ENCODE measurements around the gene ELL2. TPM values are rescaled to one million over a fixed set of nuclear protein-coding genes. Genes with fewer than 3 reads are reported as not detected.

ELL2 gene
- total and polyA plus RNA-seq, 2 of the 13 experiments (the other 11 are each of a cell fraction or from before 2014, with no cell fraction given) = 78.9 to 97.1 TPM

DNA sequence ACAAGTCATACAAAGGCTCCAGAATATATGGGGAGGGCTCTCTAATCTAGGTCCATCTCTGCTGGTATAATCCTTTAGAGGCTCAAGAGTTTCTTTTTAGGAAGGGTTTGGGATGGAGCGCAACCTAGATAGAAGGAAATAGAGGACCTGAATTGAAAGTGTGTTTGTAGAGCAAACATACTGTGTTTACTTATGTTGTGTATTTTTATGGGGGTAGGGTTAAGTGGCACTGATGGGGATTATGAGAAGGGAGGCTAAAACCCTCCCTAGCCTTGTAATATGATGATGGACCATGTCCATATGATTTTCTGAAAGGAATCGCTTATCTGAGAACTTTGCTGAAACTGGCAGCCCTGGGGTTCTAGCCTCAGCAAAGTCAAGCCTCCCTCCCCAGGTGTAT, 4.4 kb upstream of the ELL2 start (continued):
- TF ChIP-seq, protein P1, sequence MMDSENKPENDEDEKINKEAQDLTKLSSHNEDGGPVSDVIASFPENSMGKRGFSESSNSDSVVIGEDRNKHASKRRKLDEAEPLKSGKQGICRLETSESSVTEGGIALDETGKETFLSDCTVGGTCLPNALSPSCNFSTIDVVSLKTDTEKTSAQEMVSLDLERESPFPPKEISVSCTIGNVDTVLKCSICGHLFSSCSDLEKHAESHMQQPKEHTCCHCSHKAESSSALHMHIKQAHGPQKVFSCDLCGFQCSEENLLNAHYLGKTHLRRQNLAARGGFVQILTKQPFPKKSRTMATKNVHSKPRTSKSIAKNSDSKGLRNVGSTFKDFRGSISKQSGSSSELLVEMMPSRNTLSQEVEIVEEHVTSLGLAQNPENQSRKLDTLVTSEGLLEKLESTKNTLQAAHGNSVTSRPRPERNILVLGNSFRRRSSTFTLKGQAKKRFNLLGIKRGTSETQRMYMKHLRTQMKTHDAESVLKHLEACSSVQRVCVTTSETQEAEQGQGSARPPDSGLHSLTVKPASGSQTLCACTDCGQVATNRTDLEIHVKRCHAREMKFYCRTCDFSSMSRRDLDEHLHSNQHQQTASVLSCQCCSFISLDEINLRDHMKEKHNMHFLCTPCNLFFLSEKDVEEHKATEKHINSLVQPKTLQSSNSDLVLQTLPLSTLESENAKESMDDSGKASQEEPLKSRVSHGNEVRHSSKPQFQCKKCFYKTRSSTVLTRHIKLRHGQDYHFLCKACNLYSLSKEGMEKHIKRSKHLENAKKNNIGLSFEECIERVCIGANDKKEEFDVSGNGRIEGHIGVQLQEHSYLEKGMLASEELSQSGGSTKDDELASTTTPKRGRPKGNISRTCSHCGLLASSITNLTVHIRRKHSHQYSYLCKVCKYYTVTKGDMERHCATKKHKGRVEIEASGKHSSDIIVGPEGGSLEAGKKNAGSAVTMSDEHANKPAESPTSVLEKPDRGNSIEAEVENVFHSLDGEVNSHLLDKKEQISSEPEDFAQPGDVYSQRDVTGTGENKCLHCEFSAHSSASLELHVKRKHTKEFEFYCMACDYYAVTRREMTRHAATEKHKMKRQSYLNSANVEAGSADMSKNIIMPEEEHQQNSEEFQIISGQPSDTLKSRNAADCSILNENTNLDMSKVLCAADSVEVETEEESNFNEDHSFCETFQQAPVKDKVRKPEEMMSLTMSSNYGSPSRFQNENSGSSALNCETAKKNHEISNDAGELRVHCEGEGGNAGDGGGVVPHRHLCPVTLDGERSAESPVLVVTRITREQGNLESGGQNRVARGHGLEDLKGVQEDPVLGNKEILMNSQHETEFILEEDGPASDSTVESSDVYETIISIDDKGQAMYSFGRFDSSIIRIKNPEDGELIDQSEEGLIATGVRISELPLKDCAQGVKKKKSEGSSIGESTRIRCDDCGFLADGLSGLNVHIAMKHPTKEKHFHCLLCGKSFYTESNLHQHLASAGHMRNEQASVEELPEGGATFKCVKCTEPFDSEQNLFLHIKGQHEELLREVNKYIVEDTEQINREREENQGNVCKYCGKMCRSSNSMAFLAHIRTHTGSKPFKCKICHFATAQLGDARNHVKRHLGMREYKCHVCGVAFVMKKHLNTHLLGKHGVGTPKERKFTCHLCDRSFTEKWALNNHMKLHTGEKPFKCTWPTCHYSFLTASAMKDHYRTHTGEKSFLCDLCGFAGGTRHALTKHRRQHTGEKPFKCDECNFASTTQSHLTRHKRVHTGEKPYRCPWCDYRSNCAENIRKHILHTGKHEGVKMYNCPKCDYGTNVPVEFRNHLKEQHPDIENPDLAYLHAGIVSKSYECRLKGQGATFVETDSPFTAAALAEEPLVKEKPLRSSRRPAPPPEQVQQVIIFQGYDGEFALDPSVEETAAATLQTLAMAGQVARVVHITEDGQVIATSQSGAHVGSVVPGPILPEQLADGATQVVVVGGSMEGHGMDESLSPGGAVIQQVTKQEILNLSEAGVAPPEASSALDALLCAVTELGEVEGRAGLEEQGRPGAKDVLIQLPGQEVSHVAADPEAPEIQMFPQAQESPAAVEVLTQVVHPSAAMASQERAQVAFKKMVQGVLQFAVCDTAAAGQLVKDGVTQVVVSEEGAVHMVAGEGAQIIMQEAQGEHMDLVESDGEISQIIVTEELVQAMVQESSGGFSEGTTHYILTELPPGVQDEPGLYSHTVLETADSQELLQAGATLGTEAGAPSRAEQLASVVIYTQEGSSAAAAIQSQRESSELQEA (CRISPR knock-in tag; IDR thresholded peaks at IDR 0.05; ENCODE audit: not compliant biosample characterization) = no peak
- TF ChIP-seq, protein P2, sequence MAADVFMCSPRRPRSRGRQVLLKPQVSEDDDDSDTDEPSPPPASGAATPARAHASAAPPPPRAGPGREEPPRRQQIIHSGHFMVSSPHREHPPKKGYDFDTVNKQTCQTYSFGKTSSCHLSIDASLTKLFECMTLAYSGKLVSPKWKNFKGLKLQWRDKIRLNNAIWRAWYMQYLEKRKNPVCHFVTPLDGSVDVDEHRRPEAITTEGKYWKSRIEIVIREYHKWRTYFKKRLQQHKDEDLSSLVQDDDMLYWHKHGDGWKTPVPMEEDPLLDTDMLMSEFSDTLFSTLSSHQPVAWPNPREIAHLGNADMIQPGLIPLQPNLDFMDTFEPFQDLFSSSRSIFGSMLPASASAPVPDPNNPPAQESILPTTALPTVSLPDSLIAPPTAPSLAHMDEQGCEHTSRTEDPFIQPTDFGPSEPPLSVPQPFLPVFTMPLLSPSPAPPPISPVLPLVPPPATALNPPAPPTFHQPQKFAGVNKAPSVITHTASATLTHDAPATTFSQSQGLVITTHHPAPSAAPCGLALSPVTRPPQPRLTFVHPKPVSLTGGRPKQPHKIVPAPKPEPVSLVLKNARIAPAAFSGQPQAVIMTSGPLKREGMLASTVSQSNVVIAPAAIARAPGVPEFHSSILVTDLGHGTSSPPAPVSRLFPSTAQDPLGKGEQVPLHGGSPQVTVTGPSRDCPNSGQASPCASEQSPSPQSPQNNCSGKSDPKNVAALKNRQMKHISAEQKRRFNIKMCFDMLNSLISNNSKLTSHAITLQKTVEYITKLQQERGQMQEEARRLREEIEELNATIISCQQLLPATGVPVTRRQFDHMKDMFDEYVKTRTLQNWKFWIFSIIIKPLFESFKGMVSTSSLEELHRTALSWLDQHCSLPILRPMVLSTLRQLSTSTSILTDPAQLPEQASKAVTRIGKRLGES (CRISPR knock-in tag; IDR thresholded peaks at IDR 0.05; ENCODE audit: borderline replicate concordance) = no peak
- TF ChIP-seq REL (CRISPR knock-in tag; conservative IDR thresholded peaks at IDR 0.05) = no peak
- TF ChIP-seq, protein P3, sequence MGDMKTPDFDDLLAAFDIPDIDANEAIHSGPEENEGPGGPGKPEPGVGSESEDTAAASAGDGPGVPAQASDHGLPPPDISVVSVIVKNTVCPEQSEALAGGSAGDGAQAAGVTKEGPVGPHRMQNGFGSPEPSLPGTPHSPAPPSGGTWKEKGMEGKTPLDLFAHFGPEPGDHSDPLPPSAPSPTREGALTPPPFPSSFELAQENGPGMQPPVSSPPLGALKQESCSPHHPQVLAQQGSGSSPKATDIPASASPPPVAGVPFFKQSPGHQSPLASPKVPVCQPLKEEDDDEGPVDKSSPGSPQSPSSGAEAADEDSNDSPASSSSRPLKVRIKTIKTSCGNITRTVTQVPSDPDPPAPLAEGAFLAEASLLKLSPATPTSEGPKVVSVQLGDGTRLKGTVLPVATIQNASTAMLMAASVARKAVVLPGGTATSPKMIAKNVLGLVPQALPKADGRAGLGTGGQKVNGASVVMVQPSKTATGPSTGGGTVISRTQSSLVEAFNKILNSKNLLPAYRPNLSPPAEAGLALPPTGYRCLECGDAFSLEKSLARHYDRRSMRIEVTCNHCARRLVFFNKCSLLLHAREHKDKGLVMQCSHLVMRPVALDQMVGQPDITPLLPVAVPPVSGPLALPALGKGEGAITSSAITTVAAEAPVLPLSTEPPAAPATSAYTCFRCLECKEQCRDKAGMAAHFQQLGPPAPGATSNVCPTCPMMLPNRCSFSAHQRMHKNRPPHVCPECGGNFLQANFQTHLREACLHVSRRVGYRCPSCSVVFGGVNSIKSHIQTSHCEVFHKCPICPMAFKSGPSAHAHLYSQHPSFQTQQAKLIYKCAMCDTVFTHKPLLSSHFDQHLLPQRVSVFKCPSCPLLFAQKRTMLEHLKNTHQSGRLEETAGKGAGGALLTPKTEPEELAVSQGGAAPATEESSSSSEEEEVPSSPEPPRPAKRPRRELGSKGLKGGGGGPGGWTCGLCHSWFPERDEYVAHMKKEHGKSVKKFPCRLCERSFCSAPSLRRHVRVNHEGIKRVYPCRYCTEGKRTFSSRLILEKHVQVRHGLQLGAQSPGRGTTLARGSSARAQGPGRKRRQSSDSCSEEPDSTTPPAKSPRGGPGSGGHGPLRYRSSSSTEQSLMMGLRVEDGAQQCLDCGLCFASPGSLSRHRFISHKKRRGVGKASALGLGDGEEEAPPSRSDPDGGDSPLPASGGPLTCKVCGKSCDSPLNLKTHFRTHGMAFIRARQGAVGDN (CRISPR knock-in tag; IDR thresholded peaks at IDR 0.05) = no peak
- TF ChIP-seq, protein P4, sequence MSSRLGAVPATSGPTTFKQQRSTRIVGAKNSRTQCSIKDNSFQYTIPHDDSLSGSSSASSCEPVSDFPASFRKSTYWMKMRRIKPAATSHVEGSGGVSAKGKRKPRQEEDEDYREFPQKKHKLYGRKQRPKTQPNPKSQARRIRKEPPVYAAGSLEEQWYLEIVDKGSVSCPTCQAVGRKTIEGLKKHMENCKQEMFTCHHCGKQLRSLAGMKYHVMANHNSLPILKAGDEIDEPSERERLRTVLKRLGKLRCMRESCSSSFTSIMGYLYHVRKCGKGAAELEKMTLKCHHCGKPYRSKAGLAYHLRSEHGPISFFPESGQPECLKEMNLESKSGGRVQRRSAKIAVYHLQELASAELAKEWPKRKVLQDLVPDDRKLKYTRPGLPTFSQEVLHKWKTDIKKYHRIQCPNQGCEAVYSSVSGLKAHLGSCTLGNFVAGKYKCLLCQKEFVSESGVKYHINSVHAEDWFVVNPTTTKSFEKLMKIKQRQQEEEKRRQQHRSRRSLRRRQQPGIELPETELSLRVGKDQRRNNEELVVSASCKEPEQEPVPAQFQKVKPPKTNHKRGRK (CRISPR knock-in tag; IDR thresholded peaks at IDR 0.05) = no peak
- peak in 1 of 2 experiments; percentile 80; a peak in 2 of 4 replicates for TF ChIP-seq KLF16 (CRISPR knock-in tag; IDR thresholded peaks at IDR 0.05)
- peak; percentile 65; the same call in 1 of the 2 replicates for TF ChIP-seq SALL1 (CRISPR knock-in tag; IDR thresholded peaks at IDR 0.05)
- no peak for TF ChIP-seq ZSCAN22 (CRISPR knock-in tag; IDR thresholded peaks at IDR 0.05)
- no peak for TF ChIP-seq CENPX (CRISPR knock-in tag; IDR thresholded peaks at IDR 0.05)

Measured in HepG2 (cell line).